SK-N-SH (cell line): ENCODE results near the gene MTNR1A. TPM values are rescaled to one million over a fixed set of nuclear protein-coding genes. Genes with fewer than 3 reads are reported as not detected.

ENCODE experiments used
- CTCF ChIA-PET: fragments of 300-600, 350-600 bp; formaldehyde crosslinking; extraction: SDS; loops from one replicate; lab custom pipeline; 2021; lab: Yijun Ruan, JAX
- POLR2A ChIA-PET: fragments of 350-600 bp; sonication (Branson Sonifier 250); formaldehyde crosslinking; extraction: SDS; loops from one replicate; lab custom pipeline; 2020; ENCODE audit warnings: antibody characterized with exemption, inconsistent platforms; lab: Yijun Ruan, JAX
- DNase-seq: peaks from one replicate; pipeline ENCODE4 v3.0.0; 2012
- H2AFZ ChIP-seq: fragments of 200-600 bp; sonication (generic); 2 replicates; pipeline ENCODE4 v1.8.1; 2016; ENCODE audit warnings: antibody characterized with exemption, mild to moderate bottlenecking, low read depth
- H3F3A ChIP-seq: fragments of 200-600 bp; sonication (generic); replicated peaks from 2 replicates; pipeline ENCODE3; 2016; ENCODE audit warnings: antibody characterized with exemption, mild to moderate bottlenecking; ENCODE audit not compliant: insufficient read depth
- H3K27ac ChIP-seq, 2 experiments: fragments of 200-500 bp in 1 of 2; fragments of 200-600 bp in 1 of 2; sonication (Bioruptor generic) in 1 of 2; sonication (generic), shearing (Covaris generic) in 1 of 2; 2 replicates each; pipeline versions ENCODE4 v1.5.1 to v1.6.1; 2014 to 2016; ENCODE audit warnings: low read depth in 2 of 2, inconsistent platforms in 1 of 2, low read length in 1 of 2, mild to moderate bottlenecking in 1 of 2, mixed read lengths in 1 of 2
- H3K27me3 ChIP-seq: fragments of 200-600 bp; sonication (generic), shearing (Covaris generic); 2 replicates; pipeline ENCODE4 v1.6.1; 2016; ENCODE audit warnings: mixed run types; ENCODE audit not compliant: insufficient read depth
- H3K36me3 ChIP-seq, 2 experiments: fragments of 200-500 bp in 1 of 2; fragments of 200-600 bp in 1 of 2; sonication (Bioruptor generic) in 1 of 2; sonication (generic) in 1 of 2; replicated peaks in 1 of 2; 2 replicates each; pipeline versions ENCODE3 to v1.5.1; 2014 to 2016; ENCODE audit warnings: low read length in 1 of 2, mild to moderate bottlenecking in 1 of 2; ENCODE audit not compliant: insufficient read depth in 2 of 2, control insufficient read depth in 1 of 2
- H3K4me1 ChIP-seq, 2 experiments: fragments of 200-500 bp in 1 of 2; fragments of 200-600 bp in 1 of 2; sonication (Bioruptor generic) in 1 of 2; sonication (generic), shearing (Covaris generic) in 1 of 2; 2 replicates each; pipeline versions ENCODE4 v1.5.1 to v1.6.1; 2014 to 2016; ENCODE audit warnings: low read depth in 1 of 2, low read length in 1 of 2, mixed run types in 1 of 2; ENCODE audit not compliant: insufficient read depth in 2 of 2, control insufficient read depth in 1 of 2
- H3K4me2 ChIP-seq: fragments of 200-600 bp; sonication (generic), shearing (Covaris generic); 2 replicates; pipeline ENCODE4 v1.6.1; 2017; ENCODE audit warnings: mixed run types
- H3K4me3 ChIP-seq, 2 experiments: fragments of 200-500 bp in 1 of 2; fragments of 200-600 bp in 1 of 2; sonication (Bioruptor generic) in 1 of 2; sonication (generic), shearing (Covaris generic) in 1 of 2; 2 replicates each; pipeline versions ENCODE4 v1.5.1 to v1.8.1; 2014 to 2016; ENCODE audit warnings: low read depth in 2 of 2, inconsistent platforms in 1 of 2, low read length in 1 of 2, mild to moderate bottlenecking in 1 of 2, mixed read lengths in 1 of 2, moderate library complexity in 1 of 2
- H3K79me2 ChIP-seq: fragments of 200-600 bp; sonication (generic); 2 replicates; pipeline ENCODE4 v1.8.1; 2017; ENCODE audit warnings: mild to moderate bottlenecking; ENCODE audit not compliant: insufficient read depth
- H3K9ac ChIP-seq: fragments of 200-600 bp; sonication (generic); 2 replicates; pipeline ENCODE4 v1.6.1; 2017; ENCODE audit warnings: mixed run types
- H3K9me2 ChIP-seq: fragments of 200-600 bp; sonication (generic); 2 replicates; pipeline ENCODE4 v1.6.1; 2017; ENCODE audit warnings: mixed run types
- H3K9me3 ChIP-seq: fragments of 200-600 bp; sonication (generic); 2 replicates; pipeline ENCODE4 v1.6.1; 2017; ENCODE audit warnings: mixed run types, mild to moderate bottlenecking, moderate library complexity
- H4K20me1 ChIP-seq: fragments of 200-600 bp; sonication (generic); 2 replicates; pipeline ENCODE4 v1.6.1; 2017; ENCODE audit warnings: mild to moderate bottlenecking, mixed run types; ENCODE audit not compliant: insufficient read depth
- CHD2 ChIP-seq: fragments of 150-350 bp; IDR thresholded peaks from 2 replicates; pipeline ENCODE4 v1.6.1; 2018; ENCODE audit warnings: low read length; ENCODE audit not compliant: partially characterized antibody
- CTCF ChIP-seq: fragments of 200-600 bp; sonication (generic); IDR thresholded peaks from 2 replicates; pipeline ENCODE4 v1.6.1; 2017; ENCODE audit warnings: antibody characterized with exemption, mild to moderate bottlenecking, moderate library complexity
- ELF1 ChIP-seq: IDR thresholded peaks from 2 replicates; pipeline ENCODE4 v1.4.0; 2012
- EZH2phosphoT487 ChIP-seq: fragments of 200-600 bp; sonication (generic); IDR thresholded peaks from 2 replicates; pipeline ENCODE4 v1.6.1; 2017; ENCODE audit warnings: low read depth, mixed run types, mild to moderate bottlenecking, antibody characterized with exemption, moderate library complexity, borderline replicate concordance
- FOSL2 ChIP-seq: IDR thresholded peaks from 2 replicates; pipeline ENCODE4 v1.4.0; 2012; ENCODE audit warnings: low read depth, mild to moderate bottlenecking, moderate library complexity, borderline replicate concordance
- FOXM1 ChIP-seq: IDR thresholded peaks from 2 replicates; pipeline ENCODE4 v1.4.0; 2012; ENCODE audit warnings: low read depth, mild to moderate bottlenecking
- GATA2 ChIP-seq: sonication (generic); formaldehyde crosslinking; IDR thresholded peaks from 2 replicates; pipeline ENCODE4 v1.5.0; 2020; ENCODE audit warnings: mild to moderate bottlenecking, missing genetic modification reagents
- MAX ChIP-seq: IDR thresholded peaks from 2 replicates; pipeline ENCODE4 v1.4.0; 2012; ENCODE audit warnings: low read depth
- NFIC ChIP-seq: IDR thresholded peaks from 2 replicates; pipeline ENCODE4 v1.4.0; 2012; ENCODE audit warnings: borderline replicate concordance
- SIN3A ChIP-seq: IDR thresholded peaks from 2 replicates; pipeline ENCODE4 v1.6.1; 2012; ENCODE audit warnings: low read depth, mild to moderate bottlenecking, low read length, moderate library complexity, borderline replicate concordance
- SMC3 ChIP-seq: IDR thresholded peaks from 2 replicates; pipeline ENCODE4 v1.6.1; 2012; ENCODE audit warnings: low read depth, low read length, improper control_type of control experiment
- USF2 ChIP-seq: fragments of 150-350 bp; IDR thresholded peaks from 2 replicates; pipeline ENCODE4 v1.6.1; 2017; ENCODE audit warnings: antibody characterized with exemption, low read length, low read depth, borderline replicate concordance
- YY1 ChIP-seq: IDR thresholded peaks from 2 replicates; pipeline ENCODE4 v1.4.0; 2012; ENCODE audit warnings: low read depth, mild to moderate bottlenecking
- WGBS: methylation state at CpG from one replicate; pipeline ENCODE4 v1.1.6; 2017; ENCODE audit warnings: low lambda C conversion rate; 5-methylcytosine and 5-hydroxymethylcytosine counted together
- polyA plus RNA-seq, 3 experiments: library from polyadenylated mRNA; depleted of rRNA; stranded (reverse); fragments of >200 nt; gene quantifications; 2 replicates each; pipeline ENCODE4 v1.2.3, GENCODE V29; 2012
- TF ChIP-seq, protein P1 (sequence below): IDR thresholded peaks from 2 replicates; pipeline ENCODE4 v1.6.1; 2012; ENCODE audit warnings: mild to moderate bottlenecking, low read depth, low read length, moderate library complexity
- TF ChIP-seq, protein P2 (sequence below): IDR thresholded peaks from 2 replicates; pipeline ENCODE4 v1.4.0; 2012; ENCODE audit warnings: low read depth, borderline replicate concordance

Gene MTNR1A
- polyA plus RNA-seq, 1 of the 3 experiments (the other 2 are of a cell fraction) = not detected

- TF ChIP-seq USF2 (no peak), ELF1 (no peak), YY1 (no peak), SMC3 (no peak)
- TF ChIP-seq, protein P1, sequence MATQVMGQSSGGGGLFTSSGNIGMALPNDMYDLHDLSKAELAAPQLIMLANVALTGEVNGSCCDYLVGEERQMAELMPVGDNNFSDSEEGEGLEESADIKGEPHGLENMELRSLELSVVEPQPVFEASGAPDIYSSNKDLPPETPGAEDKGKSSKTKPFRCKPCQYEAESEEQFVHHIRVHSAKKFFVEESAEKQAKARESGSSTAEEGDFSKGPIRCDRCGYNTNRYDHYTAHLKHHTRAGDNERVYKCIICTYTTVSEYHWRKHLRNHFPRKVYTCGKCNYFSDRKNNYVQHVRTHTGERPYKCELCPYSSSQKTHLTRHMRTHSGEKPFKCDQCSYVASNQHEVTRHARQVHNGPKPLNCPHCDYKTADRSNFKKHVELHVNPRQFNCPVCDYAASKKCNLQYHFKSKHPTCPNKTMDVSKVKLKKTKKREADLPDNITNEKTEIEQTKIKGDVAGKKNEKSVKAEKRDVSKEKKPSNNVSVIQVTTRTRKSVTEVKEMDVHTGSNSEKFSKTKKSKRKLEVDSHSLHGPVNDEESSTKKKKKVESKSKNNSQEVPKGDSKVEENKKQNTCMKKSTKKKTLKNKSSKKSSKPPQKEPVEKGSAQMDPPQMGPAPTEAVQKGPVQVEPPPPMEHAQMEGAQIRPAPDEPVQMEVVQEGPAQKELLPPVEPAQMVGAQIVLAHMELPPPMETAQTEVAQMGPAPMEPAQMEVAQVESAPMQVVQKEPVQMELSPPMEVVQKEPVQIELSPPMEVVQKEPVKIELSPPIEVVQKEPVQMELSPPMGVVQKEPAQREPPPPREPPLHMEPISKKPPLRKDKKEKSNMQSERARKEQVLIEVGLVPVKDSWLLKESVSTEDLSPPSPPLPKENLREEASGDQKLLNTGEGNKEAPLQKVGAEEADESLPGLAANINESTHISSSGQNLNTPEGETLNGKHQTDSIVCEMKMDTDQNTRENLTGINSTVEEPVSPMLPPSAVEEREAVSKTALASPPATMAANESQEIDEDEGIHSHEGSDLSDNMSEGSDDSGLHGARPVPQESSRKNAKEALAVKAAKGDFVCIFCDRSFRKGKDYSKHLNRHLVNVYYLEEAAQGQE = no peak
- TF ChIP-seq, protein P2, sequence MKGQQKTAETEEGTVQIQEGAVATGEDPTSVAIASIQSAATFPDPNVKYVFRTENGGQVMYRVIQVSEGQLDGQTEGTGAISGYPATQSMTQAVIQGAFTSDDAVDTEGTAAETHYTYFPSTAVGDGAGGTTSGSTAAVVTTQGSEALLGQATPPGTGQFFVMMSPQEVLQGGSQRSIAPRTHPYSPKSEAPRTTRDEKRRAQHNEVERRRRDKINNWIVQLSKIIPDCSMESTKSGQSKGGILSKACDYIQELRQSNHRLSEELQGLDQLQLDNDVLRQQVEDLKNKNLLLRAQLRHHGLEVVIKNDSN = no peak
Observed at GRCh38 chr4:186569533-186570192, 14.3 kb upstream of the MTNR1A start (continued).

DNA sequence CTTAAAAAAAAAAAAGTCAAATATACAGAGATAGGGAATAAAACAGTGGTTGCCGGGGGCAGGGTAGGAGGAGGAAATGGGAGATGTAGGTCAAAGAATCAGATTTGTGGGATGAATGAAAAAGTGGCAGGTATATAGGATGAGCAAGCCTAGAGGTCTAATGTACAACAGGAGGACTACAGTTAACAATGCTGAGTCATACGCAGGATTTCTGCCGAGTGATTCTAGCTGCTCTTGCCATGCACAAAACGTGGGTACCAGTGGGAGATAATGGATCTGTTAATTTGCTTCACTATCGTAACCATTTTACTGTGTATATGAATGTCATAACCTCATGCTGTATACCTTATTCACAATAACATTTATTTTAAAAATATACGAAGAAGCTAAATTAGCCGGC, 10.7 kb upstream of the MTNR1A start:
- no peak overlapping the region for H3K4me3 ChIP-seq
- no peak overlapping the region for H3K27ac ChIP-seq
- CTCF ChIA-PET = interaction anchor here (1.1 kb wide), 1 partner anchor 11 kb away, joined by 4 read pairs; the partner anchor contains the start of gene MTNR1A
- H3K9me2 ChIP-seq = no peaks in the 10 kb centered on the region
- 39% methylated on average over 7 of the region's 7 CpGs for WGBS
- H3K79me2 ChIP-seq = no peaks in the 10 kb centered on the region
- no peaks in the 10 kb centered on the region for H3F3A ChIP-seq
- no peaks in the 10 kb centered on the region for H3K9me3 ChIP-seq
- no peak for DNase-seq
- TF ChIP-seq YY1 (no peak), CHD2 (no peak), EZH2phosphoT487 (no peak), CTCF (no peak), SIN3A (no peak), MAX (no peak), GATA2 (no peak), FOXM1 (no peak), ELF1 (no peak), FOSL2 (no peak), NFIC (no peak)
- TF ChIP-seq, protein P1 = no peak
- H3K4me1 ChIP-seq = no peaks in the 10 kb centered on the region
- POLR2A ChIA-PET = no interaction called here
- no peak overlapping the region for H2AFZ ChIP-seq
- no peaks in the 10 kb centered on the region for H4K20me1 ChIP-seq
- no peak overlapping the region for H3K9ac ChIP-seq
- no peak overlapping the region for H3K4me2 ChIP-seq
- no peaks in the 10 kb centered on the region for H3K27me3 ChIP-seq
- no peaks in the 10 kb centered on the region for H3K36me3 ChIP-seq
